Keratinocyte (primary cell): ENCODE measurements around the gene TRIM14. TPM values are rescaled to one million over a fixed set of nuclear protein-coding genes. Genes with fewer than 3 reads are reported as not detected.

Experiments used
- DNase-seq: peaks from one replicate; pipeline ENCODE4 v3.0.0-alpha.2; 2011; ENCODE audit warnings: low read depth, missing footprints, low spot score
- FAIRE-seq: peaks from 2 replicates; lab custom pipeline; 2011; peaks lifted over from hg19 to GRCh38; lab: Jason Lieb, UNC
- H2AFZ ChIP-seq: 2 replicates; pipeline ENCODE4 v1.6.0; 2012; ENCODE audit warnings: low read length, control low read depth, inconsistent platforms; ENCODE audit not compliant: control insufficient read depth
- H3K27ac ChIP-seq: 2 replicates; pipeline ENCODE4 v1.5.1; 2011; ENCODE audit warnings: low read length; ENCODE audit not compliant: control insufficient read depth, insufficient read depth
- H3K27me3 ChIP-seq: 3 replicates; pipeline ENCODE4 v1.6.0; 2011; ENCODE audit warnings: low read length; ENCODE audit not compliant: control insufficient read depth, insufficient read depth; ENCODE audit errors: extremely low read depth
- H3K36me3 ChIP-seq, 2 experiments: 2 replicates in 1 of 2; 3 replicates in 1 of 2; pipeline ENCODE4 v1.5.1; 2011; ENCODE audit warnings: low read length in 2 of 2, mild to moderate bottlenecking in 1 of 2; ENCODE audit not compliant: control insufficient read depth in 2 of 2, insufficient read depth in 2 of 2; ENCODE audit errors: extremely low read depth in 1 of 2
- H3K4me1 ChIP-seq: 3 replicates; pipeline ENCODE4 v1.5.1; 2011; ENCODE audit warnings: low read length; ENCODE audit not compliant: control insufficient read depth, insufficient read depth; ENCODE audit errors: extremely low read depth
- H3K4me2 ChIP-seq: 3 replicates; pipeline ENCODE4 v1.6.0; 2011; ENCODE audit warnings: low read depth, low read length; ENCODE audit not compliant: control insufficient read depth, insufficient read depth; ENCODE audit errors: extremely low read depth
- H3K4me3 ChIP-seq, 3 experiments: fragments of 200-600 bp in 1 of 3; sonication (generic) in 1 of 3; 2 replicates in 2 of 3; 3 replicates in 1 of 3; pipeline ENCODE4 v1.5.1; 2011 to 2016; ENCODE audit warnings: low read length in 3 of 3, mild to moderate bottlenecking in 3 of 3, control low read depth in 2 of 3, inconsistent platforms in 1 of 3, low read depth in 1 of 3, mixed read lengths in 1 of 3, mixed run types in 1 of 3, moderate library complexity in 1 of 3; ENCODE audit not compliant: control insufficient read depth in 2 of 3, insufficient read depth in 2 of 3; ENCODE audit errors: extremely low read depth in 1 of 3
- H3K79me2 ChIP-seq: 2 replicates; pipeline ENCODE4 v1.6.0; 2012; ENCODE audit warnings: low read length; ENCODE audit not compliant: control insufficient read depth, insufficient read depth
- H3K9ac ChIP-seq: 3 replicates; pipeline ENCODE4 v1.6.0; 2011; ENCODE audit warnings: low read length; ENCODE audit not compliant: control insufficient read depth, insufficient read depth; ENCODE audit errors: extremely low read depth
- H3K9me1 ChIP-seq: 3 replicates; pipeline ENCODE4 v1.6.0; 2011; ENCODE audit warnings: low read length; ENCODE audit not compliant: control insufficient read depth, insufficient read depth; ENCODE audit errors: extremely low read depth
- H3K9me3 ChIP-seq: 2 replicates; pipeline ENCODE4 v1.5.1; 2012; ENCODE audit warnings: low read depth, low read length; ENCODE audit not compliant: control insufficient read depth
- H4K20me1 ChIP-seq: 3 replicates; pipeline ENCODE4 v1.6.0; 2011; ENCODE audit warnings: low read length; ENCODE audit not compliant: control insufficient read depth, insufficient read depth; ENCODE audit errors: extremely low read depth
- CTCF ChIP-seq, 3 experiments: IDR thresholded peaks in 1 of 3; conservative IDR thresholded peaks in 1 of 3; optimal IDR thresholded peaks in 1 of 3; 2 replicates in 2 of 3; 3 replicates in 1 of 3; pipeline versions ENCODE3 to v1.5.1; 2011; ENCODE audit warnings: low read length in 3 of 3, mild to moderate bottlenecking in 3 of 3, moderate library complexity in 2 of 3, control low read depth in 1 of 3, inconsistent platforms in 1 of 3; ENCODE audit not compliant: insufficient read depth in 2 of 3; ENCODE audit errors: extremely low read depth in 1 of 3
- EZH2 ChIP-seq: IDR thresholded peaks from one replicate; pipeline ENCODE4 v1.6.1; 2012; ENCODE audit warnings: inconsistent platforms, mild to moderate bottlenecking, low read length, moderate library complexity
- dilution Hi-C: fragments of 300-500 bp; cut with MboI; formaldehyde crosslinking; loops from one replicate; pipeline ENCODE4 v1.7.0; 2020; ENCODE audit warnings: low sequenced_read_pairs; ENCODE audit not compliant: extremely low pct_ligation_motif_present
- polyA plus RNA-seq, 5 experiments: library from polyadenylated mRNA; depleted of rRNA in 3 of 5; stranded (reverse) in 3 of 5; stranded (forward) in 1 of 5; unstranded in 1 of 5; fragments of >200 nt; gene quantifications; 1 replicate in 1 of 5; 2 replicates in 3 of 5; 3 replicates in 1 of 5; pipeline versions ENCODE4 v1.2.1 to v1.2.3, GENCODE V29; 2011 to 2012; ENCODE audit warnings: missing spikeins in 2 of 5, low read depth in 1 of 5, low replicate concordance in 1 of 5

Gene TRIM14
- polyA plus RNA-seq, 1 donor (not counting 4 experiments of a cell fraction or from before 2014, with no cell fraction given) = 22.1 TPM

- FAIRE-seq (no peak), DNase-seq (no peak)
- Histone ChIP-seq H4K20me1 (no peaks in the 10 kb centered on the region), H3K27ac (no peak overlapping the region), H2AFZ (no peak overlapping the region), H3K4me3 (no peak overlapping the region), H3K27me3 (no peaks in the 10 kb centered on the region), H3K79me2 (no peaks in the 10 kb centered on the region), H3K9ac (no peak overlapping the region), H3K36me3 (peaks cover 10 to 13% of the 10 kb centered on the region in 2 experiments), H3K4me1 (no peaks in the 10 kb centered on the region), H3K9me3 (no peaks in the 10 kb centered on the region), H3K4me2 (no peak overlapping the region), H3K9me1 (no peaks in the 10 kb centered on the region)
- TF ChIP-seq EZH2 = no peak
- no peak for TF ChIP-seq CTCF (optimal IDR thresholded peaks at IDR 0.05 in 1 of 3, IDR thresholded peaks at IDR 0.05 in 1 of 3, conservative IDR thresholded peaks at IDR 0.05 in 1 of 3; ENCODE audit: extremely low read depth in 1 of 3, insufficient read depth in 2 of 3, low read length in 3 of 3)
- dilution Hi-C loops = no loop called here
Observed at GRCh38 chr9:98022447-98022846, 96.6 kb downstream of the TRIM14 start.

DNA sequence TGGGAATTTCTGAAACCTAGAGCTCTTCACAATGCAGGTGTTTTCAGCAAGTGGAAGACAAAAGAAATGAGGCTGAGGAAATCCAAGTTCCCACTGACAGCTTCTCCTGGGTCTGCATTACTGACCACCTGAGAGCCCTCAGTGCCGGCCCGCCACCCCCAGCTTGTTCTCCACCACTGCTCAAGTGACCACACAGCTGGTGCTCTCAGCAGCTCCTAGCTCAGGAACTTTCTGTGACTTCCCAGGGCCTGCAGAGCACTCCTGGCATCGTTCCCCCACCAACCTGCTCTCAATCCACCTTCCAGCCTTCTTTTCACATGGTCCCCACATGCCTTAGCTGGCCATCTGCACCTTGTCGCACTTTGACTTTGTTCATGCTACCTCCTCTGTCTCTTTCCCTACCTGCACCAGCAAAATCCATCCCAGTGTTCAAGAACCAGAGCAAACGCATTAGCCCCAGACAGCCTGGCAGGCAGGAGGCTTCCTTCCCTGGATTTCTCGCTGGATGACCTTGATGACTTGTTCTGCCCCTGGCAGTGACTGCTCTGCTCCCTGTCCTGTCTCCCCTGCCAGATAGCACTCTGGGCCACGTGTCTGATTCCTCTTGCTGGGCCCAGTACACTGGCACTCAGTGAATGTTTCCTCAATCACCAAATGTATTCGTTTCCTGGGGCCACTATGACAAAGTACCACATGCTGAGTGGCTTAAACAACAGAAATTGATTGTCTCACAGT is 97.5 kb downstream of the TRIM14 start:
- Histone ChIP-seq H3K79me2 (no peaks in the 10 kb centered on the region), H3K4me3 (no peak overlapping the region), H3K36me3 (peaks cover 10 to 13% of the 10 kb centered on the region in 2 experiments), H2AFZ (no peak overlapping the region), H3K9ac (no peak overlapping the region), H3K4me2 (no peak overlapping the region), H3K4me1 (no peaks in the 10 kb centered on the region), H3K9me1 (no peaks in the 10 kb centered on the region), H3K9me3 (no peaks in the 10 kb centered on the region), H3K27me3 (no peaks in the 10 kb centered on the region), H4K20me1 (no peaks in the 10 kb centered on the region), H3K27ac (no peak overlapping the region)
- TF ChIP-seq EZH2 = no peak
- no peak for TF ChIP-seq CTCF (optimal IDR thresholded peaks at IDR 0.05 in 1 of 3, IDR thresholded peaks at IDR 0.05 in 1 of 3, conservative IDR thresholded peaks at IDR 0.05 in 1 of 3; ENCODE audit: extremely low read depth in 1 of 3, insufficient read depth in 2 of 3, low read length in 3 of 3)
- no peak for DNase-seq
- no peak for FAIRE-seq
- dilution Hi-C loops = no loop called here
